Keratinocyte (primary cell): ENCODE measurements around the gene PLAC1. TPM values are rescaled to one million over a fixed set of nuclear protein-coding genes. Genes with fewer than 3 reads are reported as not detected.

Experiments used
- DNase-seq: peaks from one replicate; pipeline ENCODE4 v3.0.0-alpha.2; 2011; ENCODE audit warnings: low read depth, missing footprints, low spot score
- FAIRE-seq: peaks from 2 replicates; lab custom pipeline; 2011; peaks lifted over from hg19 to GRCh38; lab: Jason Lieb, UNC
- H2AFZ ChIP-seq: 2 replicates; pipeline ENCODE4 v1.6.0; 2012; ENCODE audit warnings: low read length, control low read depth, inconsistent platforms; ENCODE audit not compliant: control insufficient read depth
- H3K27ac ChIP-seq: 2 replicates; pipeline ENCODE4 v1.5.1; 2011; ENCODE audit warnings: low read length; ENCODE audit not compliant: control insufficient read depth, insufficient read depth
- H3K27me3 ChIP-seq: 3 replicates; pipeline ENCODE4 v1.6.0; 2011; ENCODE audit warnings: low read length; ENCODE audit not compliant: control insufficient read depth, insufficient read depth; ENCODE audit errors: extremely low read depth
- H3K36me3 ChIP-seq, 2 experiments: 2 replicates in 1 of 2; 3 replicates in 1 of 2; pipeline ENCODE4 v1.5.1; 2011; ENCODE audit warnings: low read length in 2 of 2, mild to moderate bottlenecking in 1 of 2; ENCODE audit not compliant: control insufficient read depth in 2 of 2, insufficient read depth in 2 of 2; ENCODE audit errors: extremely low read depth in 1 of 2
- H3K4me1 ChIP-seq: 3 replicates; pipeline ENCODE4 v1.5.1; 2011; ENCODE audit warnings: low read length; ENCODE audit not compliant: control insufficient read depth, insufficient read depth; ENCODE audit errors: extremely low read depth
- H3K4me2 ChIP-seq: 3 replicates; pipeline ENCODE4 v1.6.0; 2011; ENCODE audit warnings: low read depth, low read length; ENCODE audit not compliant: control insufficient read depth, insufficient read depth; ENCODE audit errors: extremely low read depth
- H3K4me3 ChIP-seq, 3 experiments: fragments of 200-600 bp in 1 of 3; sonication (generic) in 1 of 3; 2 replicates in 2 of 3; 3 replicates in 1 of 3; pipeline ENCODE4 v1.5.1; 2011 to 2016; ENCODE audit warnings: low read length in 3 of 3, mild to moderate bottlenecking in 3 of 3, control low read depth in 2 of 3, inconsistent platforms in 1 of 3, low read depth in 1 of 3, mixed read lengths in 1 of 3, mixed run types in 1 of 3, moderate library complexity in 1 of 3; ENCODE audit not compliant: control insufficient read depth in 2 of 3, insufficient read depth in 2 of 3; ENCODE audit errors: extremely low read depth in 1 of 3
- H3K79me2 ChIP-seq: 2 replicates; pipeline ENCODE4 v1.6.0; 2012; ENCODE audit warnings: low read length; ENCODE audit not compliant: control insufficient read depth, insufficient read depth
- H3K9ac ChIP-seq: 3 replicates; pipeline ENCODE4 v1.6.0; 2011; ENCODE audit warnings: low read length; ENCODE audit not compliant: control insufficient read depth, insufficient read depth; ENCODE audit errors: extremely low read depth
- H3K9me1 ChIP-seq: 3 replicates; pipeline ENCODE4 v1.6.0; 2011; ENCODE audit warnings: low read length; ENCODE audit not compliant: control insufficient read depth, insufficient read depth; ENCODE audit errors: extremely low read depth
- H3K9me3 ChIP-seq: 2 replicates; pipeline ENCODE4 v1.5.1; 2012; ENCODE audit warnings: low read depth, low read length; ENCODE audit not compliant: control insufficient read depth
- H4K20me1 ChIP-seq: 3 replicates; pipeline ENCODE4 v1.6.0; 2011; ENCODE audit warnings: low read length; ENCODE audit not compliant: control insufficient read depth, insufficient read depth; ENCODE audit errors: extremely low read depth
- CTCF ChIP-seq, 3 experiments: IDR thresholded peaks in 1 of 3; conservative IDR thresholded peaks in 1 of 3; optimal IDR thresholded peaks in 1 of 3; 2 replicates in 2 of 3; 3 replicates in 1 of 3; pipeline versions ENCODE3 to v1.5.1; 2011; ENCODE audit warnings: low read length in 3 of 3, mild to moderate bottlenecking in 3 of 3, moderate library complexity in 2 of 3, control low read depth in 1 of 3, inconsistent platforms in 1 of 3; ENCODE audit not compliant: insufficient read depth in 2 of 3; ENCODE audit errors: extremely low read depth in 1 of 3
- EZH2 ChIP-seq: IDR thresholded peaks from one replicate; pipeline ENCODE4 v1.6.1; 2012; ENCODE audit warnings: inconsistent platforms, mild to moderate bottlenecking, low read length, moderate library complexity
- dilution Hi-C: fragments of 300-500 bp; cut with MboI; formaldehyde crosslinking; loops from one replicate; pipeline ENCODE4 v1.7.0; 2020; ENCODE audit warnings: low sequenced_read_pairs; ENCODE audit not compliant: extremely low pct_ligation_motif_present
- polyA plus RNA-seq, 5 experiments: library from polyadenylated mRNA; depleted of rRNA in 3 of 5; stranded (reverse) in 3 of 5; stranded (forward) in 1 of 5; unstranded in 1 of 5; fragments of >200 nt; gene quantifications; 1 replicate in 1 of 5; 2 replicates in 3 of 5; 3 replicates in 1 of 5; pipeline versions ENCODE4 v1.2.1 to v1.2.3, GENCODE V29; 2011 to 2012; ENCODE audit warnings: missing spikeins in 2 of 5, low read depth in 1 of 5, low replicate concordance in 1 of 5

The PLAC1 gene
- polyA plus RNA-seq, 1 donor (not counting 4 experiments of a cell fraction or from before 2014, with no cell fraction given), result 8.5 TPM

- Histone ChIP-seq H3K27ac (no peak overlapping the region), H3K27me3 (no peaks in the 10 kb centered on the region), H3K9ac (no peak overlapping the region), H3K4me2 (no peak overlapping the region), H3K79me2 (no peaks in the 10 kb centered on the region), H3K36me3 (no peaks in the 10 kb centered on the region), H2AFZ (no peak overlapping the region), H4K20me1 (no peaks in the 10 kb centered on the region), H3K9me3 (no peaks in the 10 kb centered on the region), H3K4me3 (no peak overlapping the region), H3K4me1 (no peaks in the 10 kb centered on the region), H3K9me1 (no peaks in the 10 kb centered on the region)
- TF ChIP-seq CTCF (optimal IDR thresholded peaks at IDR 0.05 in 1 of 3, IDR thresholded peaks at IDR 0.05 in 1 of 3, conservative IDR thresholded peaks at IDR 0.05 in 1 of 3; ENCODE audit: extremely low read depth in 1 of 3, insufficient read depth in 2 of 3, low read length in 3 of 3) (no peak), EZH2 (no peak)
- no peak for FAIRE-seq
- dilution Hi-C loops, result no loop called here
- no peak for DNase-seq
Observed at GRCh38 chrX:134645936-134646543, 12.2 kb downstream of the PLAC1 start.

GRCh38 chrX:134642386-134642785, 15.9 kb downstream of the PLAC1 start:
- Histone ChIP-seq H3K4me2 (no peak overlapping the region), H3K4me3 (no peak overlapping the region), H2AFZ (no peak overlapping the region), H3K27me3 (no peaks in the 10 kb centered on the region), H3K79me2 (no peaks in the 10 kb centered on the region), H4K20me1 (no peaks in the 10 kb centered on the region), H3K9ac (no peak overlapping the region), H3K27ac (no peak overlapping the region), H3K4me1 (no peaks in the 10 kb centered on the region), H3K36me3 (no peaks in the 10 kb centered on the region), H3K9me3 (no peaks in the 10 kb centered on the region), H3K9me1 (no peaks in the 10 kb centered on the region)
- TF ChIP-seq CTCF (optimal IDR thresholded peaks at IDR 0.05 in 1 of 3, IDR thresholded peaks at IDR 0.05 in 1 of 3, conservative IDR thresholded peaks at IDR 0.05 in 1 of 3; ENCODE audit: extremely low read depth in 1 of 3, insufficient read depth in 2 of 3, low read length in 3 of 3) (no peak), EZH2 (no peak)
- DNase-seq, result no peak
- no peak for FAIRE-seq
- dilution Hi-C loops, result no loop called here
